CD1c-positive myeloid dendritic cell (primary cell): ENCODE data around the gene SLC7A4.
"Not testable (repeated sequence)": the region's sequence is repeated elsewhere in the genome, so short reads cannot be mapped to it uniquely, and the experiment has no call there.

ENCODE experiments used
- DNase-seq: peaks from one replicate; pipeline ENCODE4 v3.0.0-alpha.2; 2016; ENCODE audit errors: extremely low spot score

Gene SLC7A4

DNA sequence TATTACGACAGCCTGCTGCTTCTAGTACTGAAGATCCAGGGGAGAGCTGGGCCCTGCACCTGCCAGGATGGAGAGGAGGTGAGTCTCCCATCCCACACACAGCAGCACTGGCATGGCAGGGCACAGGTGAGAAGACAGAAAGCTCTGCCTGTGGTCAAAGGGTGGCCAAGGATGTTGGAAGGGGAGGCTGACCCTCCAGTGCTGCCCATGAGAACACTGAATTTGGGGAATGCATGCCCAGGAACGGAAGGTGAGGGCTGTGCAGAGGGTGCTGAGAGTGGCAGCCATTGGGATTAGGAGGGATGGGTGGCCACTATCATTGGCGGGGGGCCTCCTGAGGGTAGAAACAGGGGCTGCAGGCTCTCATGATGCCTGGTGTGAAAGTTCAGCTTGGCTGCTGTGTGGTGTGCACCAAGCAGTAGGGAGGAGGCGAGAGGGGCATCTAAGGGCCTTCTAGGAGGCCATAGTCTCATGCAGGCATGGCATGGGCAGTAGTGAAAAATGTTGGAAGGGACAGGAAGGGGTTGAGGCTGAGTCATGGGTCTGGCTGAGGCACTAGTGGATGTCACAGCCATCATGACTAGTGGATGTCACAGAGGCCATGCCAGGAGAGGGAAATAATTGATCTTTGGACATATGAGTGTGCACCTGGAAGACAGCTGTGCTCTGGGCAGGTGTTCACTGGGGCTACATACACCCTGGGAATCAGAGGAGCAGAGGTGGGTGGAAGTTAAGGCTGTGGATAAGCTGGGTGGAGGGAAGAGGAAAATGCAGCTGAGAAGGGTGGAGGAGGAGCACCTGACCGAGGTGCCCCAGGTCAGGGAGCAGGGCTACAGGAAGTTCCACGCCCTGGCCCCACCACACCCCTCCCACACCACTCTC is 10.9 kb upstream of the SLC7A4 start:
- no peak for DNase-seq

DNA sequence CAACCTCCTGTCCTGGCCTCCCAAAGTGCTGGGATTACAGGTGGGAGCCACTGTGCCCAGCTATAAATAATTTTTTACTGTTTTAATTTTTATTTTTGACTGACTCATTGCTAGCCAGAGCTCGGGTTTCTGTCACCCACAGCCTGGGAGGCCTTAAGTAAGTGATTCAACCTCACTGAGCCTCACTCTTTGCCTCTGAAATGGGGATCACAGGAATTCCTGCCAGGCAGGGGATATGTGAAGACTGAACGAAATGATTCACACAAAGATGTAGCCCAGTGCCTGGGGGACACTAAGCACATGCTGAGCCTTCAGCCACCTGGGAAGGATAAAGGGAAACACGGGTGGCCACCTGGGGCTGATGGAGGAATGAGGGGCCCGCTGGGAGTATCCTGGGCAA is 9.6 kb upstream of the SLC7A4 start:
- DNase-seq, result no peak

DNA sequence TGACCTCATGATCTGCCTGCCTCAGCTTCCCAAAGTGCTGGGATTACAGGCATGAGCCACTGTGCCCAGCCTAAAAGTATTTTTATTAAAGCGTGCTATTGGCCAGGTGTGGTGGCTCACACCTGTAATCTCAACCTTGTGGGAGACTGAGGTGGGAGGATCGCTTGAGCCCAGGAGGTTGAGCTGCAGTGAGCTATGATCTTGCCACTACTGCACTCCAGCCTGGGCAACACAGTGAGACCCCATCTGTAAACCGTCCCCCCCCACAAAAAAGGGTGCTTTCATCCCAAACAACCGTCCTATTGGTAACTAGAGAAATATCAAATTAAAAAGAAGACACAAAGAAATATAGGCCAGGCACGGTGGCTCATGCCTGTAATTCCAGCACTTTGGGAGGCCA is 6.8 kb upstream of the SLC7A4 start:
- DNase-seq, result not testable (repeated sequence)

DNA sequence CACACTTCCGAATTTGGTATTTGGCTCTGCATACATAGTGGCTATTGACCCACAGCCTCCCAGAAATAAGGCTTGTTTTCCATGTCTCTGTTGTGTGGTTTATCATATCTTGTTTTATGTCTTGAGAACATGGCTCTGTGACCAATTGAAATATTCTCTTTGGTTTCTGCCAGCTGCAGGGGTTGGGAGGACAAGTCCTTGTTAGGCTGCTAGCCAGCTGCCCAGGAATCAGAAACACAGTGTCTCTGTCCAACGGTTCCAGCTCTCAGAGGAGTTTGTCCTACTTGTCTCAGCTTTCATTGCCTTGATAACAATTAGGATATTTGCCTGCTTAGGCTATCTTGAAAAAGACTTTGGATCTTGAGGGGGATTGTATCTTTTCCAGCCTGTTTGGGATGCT is 6.0 kb upstream of the SLC7A4 start:
- DNase-seq, result no peak

DNA sequence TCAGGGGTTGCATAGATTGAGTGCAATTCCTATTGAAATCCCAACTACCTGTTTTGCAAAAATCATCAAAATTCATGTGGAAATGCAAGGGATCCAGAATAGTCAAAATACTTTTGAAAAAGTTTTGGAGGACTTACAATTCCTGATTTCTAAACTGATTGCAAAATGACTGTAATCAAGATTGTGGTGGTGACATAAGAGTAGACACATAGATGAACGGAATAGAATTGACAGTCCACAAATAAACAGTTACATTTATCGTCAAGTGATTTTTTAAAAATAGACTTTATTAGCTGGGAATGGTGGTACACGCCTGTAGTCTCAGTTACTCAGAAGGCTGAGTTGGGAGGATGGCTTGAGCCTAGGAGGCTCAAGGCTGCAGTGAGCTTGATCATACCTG is 2.6 kb upstream of the SLC7A4 start:
- no peak for DNase-seq

DNA sequence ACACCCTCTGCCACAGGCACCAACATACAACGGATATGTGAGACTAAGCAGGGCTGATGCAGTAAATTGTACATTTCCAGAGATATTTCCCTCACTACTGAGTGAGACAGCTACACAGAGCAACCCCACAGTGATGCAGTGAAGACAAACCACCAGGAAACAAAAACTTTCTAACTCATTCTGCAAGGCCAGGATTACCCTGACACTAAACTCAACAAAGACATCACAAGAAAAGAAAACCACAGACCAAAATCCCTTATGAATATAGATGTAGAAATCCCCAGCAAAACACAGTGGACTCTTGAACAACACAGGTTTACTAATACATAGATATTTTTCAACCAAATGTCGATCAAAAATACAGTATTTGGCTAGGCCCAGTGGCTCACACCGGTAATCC is 1.5 kb upstream of the SLC7A4 start:
- no peak for DNase-seq

DNA sequence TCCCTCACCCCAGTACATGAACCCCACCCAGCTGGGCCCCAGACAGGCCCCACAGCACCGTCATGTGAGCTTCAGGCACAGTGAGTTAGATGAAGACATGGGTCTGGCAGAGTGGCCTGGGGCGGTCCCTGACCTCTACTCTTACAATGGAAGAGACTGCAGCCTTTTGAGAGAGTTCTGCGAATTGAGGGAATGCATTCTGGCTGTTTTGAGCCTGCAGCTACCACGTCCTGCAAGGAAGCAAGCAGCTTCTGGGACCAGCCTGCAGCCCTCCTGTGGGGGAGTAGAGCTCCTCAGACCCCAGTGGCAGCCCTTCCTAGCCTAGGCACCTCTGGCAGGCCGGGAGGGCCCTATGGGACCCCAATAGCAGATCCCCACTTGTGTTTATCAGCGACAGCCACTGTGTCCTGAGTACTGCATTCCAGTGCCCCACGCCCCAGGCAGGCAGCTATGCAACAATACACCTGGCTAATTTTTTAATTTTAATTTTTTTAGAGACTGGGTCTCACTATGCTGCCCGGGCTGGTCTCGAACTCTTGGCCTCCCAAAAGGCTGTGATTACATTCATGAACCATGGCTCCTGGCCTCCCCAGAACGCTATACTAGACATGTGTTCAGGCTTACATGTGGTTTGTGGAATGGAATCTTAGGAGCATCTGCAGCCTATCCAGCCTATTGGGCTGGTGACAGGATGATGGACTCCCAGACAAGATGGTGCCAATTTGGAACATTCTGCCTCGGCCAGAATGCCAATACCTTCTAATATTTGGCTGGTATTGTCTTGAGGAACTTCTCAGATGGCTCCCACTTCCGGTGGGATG is 717 bp upstream of the SLC7A4 start:
- no peak for DNase-seq

DNA sequence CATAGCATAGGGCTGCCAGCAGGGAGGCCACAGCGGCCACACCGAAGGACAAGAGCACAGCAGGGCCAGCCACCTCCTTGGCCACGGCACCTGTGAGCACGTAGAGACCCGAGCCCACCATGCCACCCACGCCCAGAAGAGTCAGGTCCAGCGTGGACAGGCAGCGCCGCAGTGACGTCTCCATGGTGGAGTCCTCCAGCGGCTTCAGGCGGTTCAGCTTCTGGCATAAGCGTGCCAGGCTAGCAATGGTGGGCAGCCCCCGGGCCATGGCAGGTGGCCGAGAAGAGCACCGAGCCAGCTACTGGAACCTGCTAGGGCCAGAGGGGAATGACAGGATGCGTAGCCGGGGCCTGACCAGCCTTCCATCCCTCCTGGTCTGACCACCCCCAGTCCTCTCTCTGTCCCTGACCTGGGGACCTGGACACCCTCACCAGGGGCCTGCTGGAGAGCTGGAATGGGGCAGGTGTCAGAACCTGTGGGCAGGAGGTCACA is 770 bp downstream of the SLC7A4 start:
- DNase-seq, result no peak

DNA sequence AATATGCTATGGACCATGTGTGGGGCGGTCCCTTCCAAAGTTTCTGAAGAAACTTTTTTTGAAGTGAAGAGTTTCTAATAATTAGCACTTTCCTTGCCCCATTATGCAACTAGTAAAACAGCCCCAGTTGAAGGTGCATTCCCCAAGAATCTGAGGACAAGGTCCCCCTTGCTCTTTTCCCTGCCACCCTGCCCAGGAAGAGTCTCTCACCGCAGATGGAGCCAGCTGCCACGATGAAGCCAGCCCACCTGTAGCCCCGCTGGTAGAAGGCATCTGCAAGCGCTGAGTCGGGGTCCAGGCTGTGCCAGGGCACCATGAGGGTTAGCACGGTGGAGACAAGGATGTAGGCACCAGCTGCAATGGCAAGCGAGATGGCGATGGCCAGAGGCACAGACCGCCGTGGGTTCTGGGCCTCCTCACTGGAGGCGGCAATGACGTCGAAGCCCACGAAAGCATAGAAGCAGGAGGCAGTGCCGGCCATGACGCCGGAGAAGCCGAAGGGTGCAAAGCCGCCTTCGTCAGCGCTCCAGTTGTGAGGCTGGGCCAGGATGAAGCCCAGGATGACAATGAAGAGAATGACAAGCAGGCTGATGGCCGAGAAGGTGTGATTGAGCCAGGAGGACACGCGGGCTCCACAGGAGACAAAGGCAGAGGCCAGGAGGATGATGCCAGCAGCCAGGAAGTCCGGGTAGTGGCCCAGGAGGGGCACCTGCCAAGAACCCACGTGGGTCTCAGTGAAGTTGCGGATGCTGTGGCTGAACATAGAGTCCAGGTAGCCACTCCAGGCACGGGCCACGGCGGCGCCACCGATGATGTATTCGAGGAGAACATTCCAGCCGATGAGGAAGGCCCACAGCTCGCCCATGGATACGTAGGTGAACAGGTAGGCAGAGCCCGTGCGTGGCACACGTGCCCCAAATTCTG is 1.5 kb downstream of the SLC7A4 start:
- DNase-seq, result no peak

DNA sequence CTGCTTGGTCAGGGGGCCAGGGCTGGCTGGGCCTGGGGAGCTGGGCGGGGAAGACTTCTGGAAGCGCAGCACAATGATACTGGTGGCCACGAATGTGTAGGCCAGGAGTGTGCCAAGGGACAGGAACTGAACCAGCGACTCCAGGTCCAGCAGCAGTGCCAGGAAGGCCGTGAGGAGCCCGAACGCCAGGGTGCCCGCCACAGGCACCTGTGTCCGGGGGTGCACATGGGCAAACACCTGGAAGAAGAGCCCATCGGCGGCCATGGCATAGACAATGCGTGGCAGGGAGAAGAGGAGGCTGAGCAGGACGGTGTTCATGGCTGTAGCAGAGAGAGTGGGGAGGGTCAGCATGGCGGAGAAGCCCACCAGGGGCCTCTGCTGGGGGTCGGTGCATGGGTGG is 2.3 kb downstream of the SLC7A4 start:
- no peak for DNase-seq

DNA sequence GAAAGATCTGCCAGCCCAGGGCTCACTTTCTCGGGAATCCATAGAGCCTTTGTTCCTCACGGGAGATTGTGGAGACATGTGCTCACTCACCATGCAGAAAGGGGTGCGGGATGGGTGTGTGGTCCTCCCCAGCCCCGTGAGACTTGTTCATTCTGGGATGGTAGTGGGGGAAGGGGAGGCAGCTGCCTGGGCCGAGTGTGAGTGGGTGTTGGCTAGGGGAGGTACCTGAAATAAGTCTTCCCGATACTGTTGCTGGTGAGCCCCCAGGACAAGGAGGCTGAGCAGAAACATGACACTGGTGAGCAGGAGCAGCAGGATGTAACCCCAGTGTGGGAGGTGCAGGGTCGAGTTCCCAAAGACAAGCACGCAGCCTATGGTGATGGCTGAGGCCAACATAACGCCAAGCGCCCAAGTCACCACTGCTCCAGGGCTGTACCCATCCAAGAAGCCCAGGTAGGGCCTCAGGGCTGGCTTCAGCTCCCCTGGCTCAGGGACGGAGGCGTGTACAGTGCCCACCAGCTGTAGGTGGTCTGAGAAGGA is 2.8 kb downstream of the SLC7A4 start:
- DNase-seq, result no peak

DNA sequence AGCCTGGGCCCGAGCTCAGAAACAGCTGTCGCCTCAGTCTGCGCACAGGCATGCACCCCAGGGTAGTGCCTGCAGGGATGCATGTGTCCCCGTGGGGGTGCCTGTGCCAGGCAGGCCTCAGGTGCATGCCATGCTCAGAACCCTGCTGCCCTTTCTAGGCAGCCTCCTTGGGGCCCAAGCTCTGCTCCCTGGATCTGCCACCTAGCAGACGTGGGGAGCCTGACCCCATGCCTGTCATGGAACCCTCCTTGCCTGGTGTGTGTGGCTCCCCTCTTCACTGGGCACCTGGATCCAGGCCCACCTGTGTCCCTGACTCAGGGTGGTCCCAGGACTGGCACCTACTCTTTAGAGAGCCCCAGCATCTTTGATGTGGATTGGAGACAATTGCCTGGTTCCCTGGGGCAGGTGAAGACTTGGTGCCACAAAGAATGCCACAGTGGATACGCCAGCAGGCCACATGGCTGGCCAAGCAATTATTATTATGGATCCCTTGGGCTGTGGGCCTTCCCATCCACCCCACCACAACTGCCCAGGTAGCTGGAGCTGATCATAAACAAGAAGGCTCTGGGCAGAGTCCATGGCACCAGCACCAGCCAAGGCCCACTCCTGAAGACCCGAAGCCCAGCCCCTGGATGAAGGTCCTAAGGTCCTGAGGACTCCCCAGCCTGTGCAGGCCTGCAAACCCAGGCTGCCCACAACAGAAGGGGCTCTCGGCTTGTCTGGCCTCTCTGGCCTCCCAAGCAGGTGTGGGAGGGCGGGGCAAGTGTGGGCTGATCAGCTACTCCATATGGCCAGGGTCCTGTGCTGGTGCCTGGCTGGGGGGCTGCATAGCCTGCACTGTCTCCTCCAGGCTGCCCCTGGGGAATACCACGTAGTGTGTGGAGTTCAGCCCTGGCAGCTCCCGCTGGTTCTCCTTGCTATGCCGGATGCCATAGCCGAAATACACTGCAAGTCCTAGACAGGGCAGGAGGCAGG is 3.8 kb downstream of the SLC7A4 start:
- no peak for DNase-seq

DNA sequence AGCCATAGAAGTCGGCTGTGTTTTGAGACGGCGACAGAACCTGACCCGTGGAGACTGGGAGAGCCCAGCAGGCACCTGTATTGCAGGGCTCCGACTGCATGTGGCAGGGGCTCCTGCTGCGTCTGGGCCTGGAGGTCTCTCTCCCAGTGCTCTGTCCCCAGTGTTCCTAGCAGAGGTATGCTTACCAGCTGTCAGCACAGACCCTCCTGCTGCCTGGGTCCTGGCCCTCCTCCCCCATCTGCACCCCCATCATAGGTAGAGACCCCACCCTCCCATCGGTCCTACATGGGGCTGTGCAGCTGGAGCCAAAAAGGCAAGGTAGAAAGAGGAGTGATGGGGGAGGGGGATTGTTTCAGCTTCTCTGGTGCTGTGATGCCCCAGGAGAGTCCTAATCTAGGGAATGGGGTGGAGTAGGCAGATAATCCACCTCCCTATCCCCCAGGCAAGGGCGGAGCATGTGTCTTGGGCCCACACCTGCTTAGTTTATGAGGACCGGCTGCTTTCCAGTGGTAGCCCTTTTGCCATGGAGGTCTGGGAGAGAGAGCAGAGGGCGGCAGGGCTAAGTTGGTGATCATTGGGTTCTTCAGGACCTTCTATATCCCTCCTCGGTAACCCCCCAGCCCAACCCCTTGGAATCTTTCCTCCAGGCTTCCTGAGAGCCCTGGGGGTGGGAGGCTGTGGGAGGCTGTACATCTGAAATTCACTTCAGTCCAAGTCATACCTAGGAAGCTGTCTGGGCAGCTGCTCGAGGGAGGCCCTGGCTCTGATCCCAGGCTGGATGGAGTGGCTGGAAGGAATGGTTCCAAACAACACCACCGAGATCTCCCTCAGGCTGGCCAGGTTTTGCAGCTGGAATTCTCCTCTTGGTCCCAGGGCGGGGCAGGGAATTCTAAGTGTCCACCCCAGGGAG is 5.3 kb downstream of the SLC7A4 start:
- no peak for DNase-seq

DNA sequence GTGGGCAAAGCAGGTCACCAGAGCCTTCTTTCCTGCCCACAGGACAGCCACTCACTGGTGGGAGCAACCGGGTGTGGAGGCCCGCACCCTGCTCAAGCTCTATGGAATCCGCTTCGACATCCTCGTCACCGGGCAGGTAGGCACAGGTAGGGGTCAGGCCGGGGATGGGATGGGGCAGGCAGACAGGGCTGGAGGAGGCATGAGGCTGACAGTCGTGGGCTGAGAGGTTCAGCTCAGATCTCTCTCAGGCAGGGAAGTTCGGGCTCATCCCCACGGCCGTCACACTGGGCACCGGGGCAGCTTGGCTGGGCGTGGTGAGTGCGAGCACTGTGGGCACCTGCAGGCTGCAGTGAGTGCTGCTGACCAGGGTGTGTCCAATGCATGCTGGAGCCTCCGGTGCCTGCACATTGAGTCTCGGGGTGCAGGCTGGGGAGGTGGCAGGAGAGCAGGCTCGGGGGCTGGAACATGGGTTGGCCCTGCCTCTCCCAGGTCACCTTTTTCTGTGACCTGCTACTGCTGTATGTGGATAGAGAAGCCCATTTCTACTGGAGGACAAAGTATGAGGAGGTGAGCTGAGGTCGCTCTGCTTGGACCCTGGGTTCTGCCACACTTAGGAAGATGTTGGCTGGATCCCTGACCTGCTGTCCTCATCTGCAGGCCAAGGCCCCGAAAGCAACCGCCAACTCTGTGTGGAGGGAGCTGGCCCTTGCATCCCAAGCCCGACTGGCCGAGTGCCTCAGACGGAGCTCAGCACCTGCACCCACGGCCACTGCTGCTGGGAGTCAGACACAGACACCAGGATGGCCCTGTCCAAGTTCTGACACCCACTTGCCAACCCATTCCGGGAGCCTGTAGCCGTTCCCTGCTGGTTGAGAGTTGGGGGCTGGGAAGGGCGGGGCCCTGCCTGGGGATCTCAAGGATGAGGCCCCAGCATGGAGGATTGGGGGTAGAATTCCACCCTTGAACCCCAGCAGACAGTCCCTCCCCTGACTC is 6.3 kb downstream of the SLC7A4 start:
- no peak for DNase-seq

DNA sequence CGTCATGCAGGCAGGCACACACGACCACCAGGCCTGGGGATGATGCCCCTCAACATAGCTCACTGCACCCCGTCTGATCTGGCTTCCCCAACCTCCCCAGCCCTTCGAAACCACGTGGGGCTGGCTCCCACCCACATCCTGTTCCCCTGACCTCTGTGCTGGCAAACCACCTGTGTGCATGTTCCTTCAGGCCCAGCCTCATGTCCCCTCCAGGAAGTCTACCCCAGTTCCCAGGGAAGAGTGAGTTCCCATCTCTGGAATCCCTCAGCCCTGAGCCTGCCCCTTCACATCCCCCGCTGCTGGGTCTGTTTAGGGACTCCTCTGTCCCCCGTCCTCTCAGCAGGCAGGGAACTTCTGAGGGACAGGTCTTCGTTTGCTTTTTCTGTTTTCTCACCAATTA is 7.1 kb downstream of the SLC7A4 start:
- no peak for DNase-seq

DNA sequence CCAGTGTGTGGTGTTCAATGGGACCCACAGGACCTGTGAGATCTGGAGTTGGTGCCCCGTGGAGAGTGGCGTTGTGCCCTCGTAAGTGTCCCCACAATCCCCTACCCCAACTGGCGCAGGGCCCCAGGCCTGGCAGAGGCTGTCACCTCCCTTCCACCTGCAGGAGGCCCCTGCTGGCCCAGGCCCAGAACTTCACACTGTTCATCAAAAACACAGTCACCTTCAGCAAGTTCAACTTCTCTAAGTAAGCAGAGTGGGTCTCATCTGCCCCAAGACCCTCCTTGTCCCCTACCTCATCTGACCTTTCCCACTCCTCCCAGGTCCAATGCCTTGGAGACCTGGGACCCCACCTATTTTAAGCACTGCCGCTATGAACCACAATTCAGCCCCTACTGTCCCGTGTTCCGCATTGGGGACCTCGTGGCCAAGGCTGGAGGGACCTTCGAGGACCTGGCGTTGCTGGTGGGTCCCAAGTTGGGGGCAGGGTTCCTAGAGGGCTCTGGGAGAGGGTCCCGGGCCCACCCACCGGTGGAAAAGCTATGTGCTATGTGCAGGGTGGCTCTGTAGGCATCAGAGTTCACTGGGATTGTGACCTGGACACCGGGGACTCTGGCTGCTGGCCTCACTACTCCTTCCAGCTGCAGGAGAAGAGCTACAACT is 9.3 kb downstream of the SLC7A4 start:
- no peak for DNase-seq

DNA sequence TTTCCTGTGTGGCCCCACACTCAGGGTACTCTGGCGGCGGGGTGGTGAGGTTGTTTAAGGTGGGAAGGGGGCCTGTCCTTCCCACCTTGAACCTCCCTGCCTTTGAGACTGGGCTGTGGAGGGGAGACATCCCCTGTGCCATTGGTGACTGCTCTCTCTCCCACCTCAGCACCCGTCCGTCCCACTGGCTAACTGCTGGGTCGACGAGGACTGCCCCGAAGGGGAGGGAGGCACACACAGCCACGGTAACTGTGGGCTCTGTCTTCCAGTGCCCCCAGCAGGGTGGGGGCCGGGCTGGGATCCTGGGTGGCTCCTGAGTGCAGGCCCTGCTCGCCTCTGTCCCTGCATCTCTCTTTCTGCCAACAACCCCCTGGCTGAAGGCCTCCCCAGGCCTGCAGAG is 9.9 kb downstream of the SLC7A4 start:
- no peak for DNase-seq
